Transverse colon (tissue), 4 donors: ENCODE data around the gene CARS2. TPM values are rescaled to one million over a fixed set of nuclear protein-coding genes. Genes with fewer than 3 reads are reported as not detected.
"Not testable (repeated sequence)": the region's sequence is repeated elsewhere in the genome, so short reads cannot be mapped to it uniquely, and the experiment has no call there.

ENCODE experiments used
- DNase-seq: peaks from one replicate; pipeline ENCODE4 v3.0.0-alpha.2; 2019
- H3K27ac ChIP-seq, 4 donors: fragments of 200-600 bp; sonication (generic); 2 replicates each; pipeline ENCODE4 v1.5.1; 2016 to 2018; ENCODE audit warnings: inconsistent platforms in 4 of 4
- H3K27me3 ChIP-seq: fragments of 200-600 bp; sonication (generic); 2 replicates; pipeline ENCODE4 v1.5.1; 2017; ENCODE audit warnings: inconsistent platforms
- H3K36me3 ChIP-seq, 4 donors: fragments of 200-600 bp; sonication (generic); 2 replicates each; pipeline ENCODE4 v1.5.1; 2017 to 2019; ENCODE audit warnings: inconsistent platforms in 4 of 4
- H3K4me1 ChIP-seq, 4 donors: fragments of 200-600 bp; sonication (generic); 2 replicates each; pipeline ENCODE4 v1.5.1; 2017 to 2020; ENCODE audit warnings: inconsistent platforms in 4 of 4
- H3K4me3 ChIP-seq, 4 donors: fragments of 200-600 bp; sonication (generic); 1 replicate in 1 of 4; 2 replicates in 3 of 4; pipeline versions ENCODE4 v1.5.1 to v1.6.1; 2017 to 2019; ENCODE audit warnings: inconsistent platforms in 4 of 4
- H3K9me3 ChIP-seq, 2 donors: fragments of 200-600 bp; sonication (generic); 2 replicates each; pipeline ENCODE4 v1.5.1; 2017 to 2019; ENCODE audit warnings: inconsistent platforms in 2 of 2
- CTCF ChIP-seq, 5 experiments: fragments of 200-600 bp in 3 of 5; fragments of 450-650 bp in 2 of 5; sonication (generic) in 3 of 5; IDR thresholded peaks; 1 replicate in 2 of 5; 2 replicates in 3 of 5; pipeline ENCODE4 v1.5.1; 2016 to 2017; ENCODE audit warnings: antibody characterized with exemption in 5 of 5, inconsistent platforms in 3 of 5, mild to moderate bottlenecking in 2 of 5, moderate library complexity in 1 of 5
- EP300 ChIP-seq: sonication (generic); formaldehyde crosslinking; IDR thresholded peaks from one replicate; pipeline ENCODE4 v1.6.1; 2017; ENCODE audit warnings: antibody characterized with exemption, low read depth
- POLR2A ChIP-seq: fragments of 450-650 bp; IDR thresholded peaks from one replicate; pipeline ENCODE4 v1.6.1; 2016; ENCODE audit warnings: antibody characterized with exemption, mild to moderate bottlenecking, moderate library complexity
- POLR2AphosphoS5 ChIP-seq, 3 donors: sonication (generic); formaldehyde crosslinking; IDR thresholded peaks; one replicate each; pipeline ENCODE4 v1.6.1; 2016; ENCODE audit warnings: antibody characterized with exemption in 3 of 3
- WGBS, 2 donors: methylation state at CpG; one replicate each; pipeline ENCODE4 v1.1.5; 2018; ENCODE audit warnings: low coverage in 1 of 2; 5-methylcytosine and 5-hydroxymethylcytosine counted together
- in situ Hi-C, 4 donors: fragments of 200-750 bp; cut with MboI; loops; one replicate each; pipeline versions ENCODE4 v1.15.0 to v1.15.1; 2017; ENCODE audit warnings: low sequenced_read_pairs in 3 of 4, low pct_ligation_motif_present in 1 of 4, low pct_unique_long_range_greater_than_20kb in 1 of 4
- intact Hi-C: fragments of 100-400 bp; cut with DNase I; formaldehyde crosslinking; loops from one replicate; pipeline ENCODE4 v1.15.1; 2023; ENCODE audit warnings: low total_unique reads
- total RNA-seq, 4 donors: library from RNA; depleted of rRNA; stranded (reverse); fragments of >200 nt; gene quantifications; one replicate each; pipeline ENCODE4 v1.1.0, GENCODE V29; 2016

The CARS2 gene
- total RNA-seq, 4 donors from 2014 or later: 35.2 to 152 (median 56.2) TPM

GRCh38 chr13:110680852-110681251 is 25.1 kb downstream of the CARS2 start:
- no peak for DNase-seq
- H3K4me1 ChIP-seq: peaks cover 0 to 13% (median 0%) of the 10 kb centered on the region in 4 donors
- H3K27me3 ChIP-seq: no peaks in the 10 kb centered on the region
- peaks cover 0 to 20% (median 6%) of the 10 kb centered on the region in 4 donors for H3K36me3 ChIP-seq
- H3K4me3 ChIP-seq: no peak overlapping the region
- 77% methylated on average over 7 of the region's 7 CpGs; no CpG with 5 or more reads in 1 of the 2 donors for WGBS, 2 donors
- TF ChIP-seq POLR2AphosphoS5 (IDR thresholded peaks at IDR 0.05) (no peak), CTCF (IDR thresholded peaks at IDR 0.05) (peak; percentile 23 to 30 (median 25))
- intact Hi-C loops: loop anchor here (10.0 kb wide), 1 partner anchor 134 kb away; no protein-coding TSS in a partner anchor
- no peaks in the 10 kb centered on the region for H3K9me3 ChIP-seq
- no peak overlapping the region for H3K27ac ChIP-seq
- in situ Hi-C loops: loop anchor here in 2 of 4 donors (25.0 kb wide), 1 partner anchor 131 kb away; no protein-coding TSS in a partner anchor

- WGBS, 2 donors: 90 to 92% methylated on average over 7 to 26 of the region's 28 CpGs
- intact Hi-C loops: no loop called here
These were observed 28.0 kb downstream of the CARS2 start for GRCh38 chr13:110677731-110678545.

GRCh38 chr13:110676595-110677587 is 29.0 kb downstream of the CARS2 start:
- WGBS, 2 donors: 74 to 93% methylated on average over 7 to 28 of the region's 28 CpGs
- peak overlapping the region in 2 of 4 donors; percentile 5 to 13 for H3K27ac ChIP-seq
- H3K27me3 ChIP-seq: no peaks in the 10 kb centered on the region
- in situ Hi-C loops (loop anchor here in 2 of 4 donors (25.0 kb wide), 1 partner anchor 135 kb away; no protein-coding TSS in a partner anchor), intact Hi-C loops (no loop called here)
- DNase-seq: peak; percentile 22
- peaks cover 0 to 19% (median 3%) of the 10 kb centered on the region in 4 donors for H3K36me3 ChIP-seq
- TF ChIP-seq EP300 (no peak), POLR2AphosphoS5 (IDR thresholded peaks at IDR 0.05) (no peak)
- H3K9me3 ChIP-seq: no peaks in the 10 kb centered on the region
- no peak overlapping the region for H3K4me3 ChIP-seq
- H3K4me1 ChIP-seq: no peaks in the 10 kb centered on the region

More at GRCh38 chr13:110677731-110678545, 28.0 kb downstream of the CARS2 start:
- Histone ChIP-seq H3K27ac (no peak overlapping the region), H3K36me3 (peaks cover 0 to 22% (median 6%) of the 10 kb centered on the region in 4 donors), H3K27me3 (no peaks in the 10 kb centered on the region), H3K9me3 (no peaks in the 10 kb centered on the region), H3K4me3 (no peak overlapping the region), H3K4me1 (no peaks in the 10 kb centered on the region)
- TF ChIP-seq CTCF (IDR thresholded peaks at IDR 0.05) (no peak), POLR2A (no peak), POLR2AphosphoS5 (IDR thresholded peaks at IDR 0.05) (no peak), EP300 (no peak)
- no peak for DNase-seq
- in situ Hi-C loops: loop anchor here in 2 of 4 donors (25.0 kb wide), 1 partner anchor 134 kb away; no protein-coding TSS in a partner anchor

GRCh38 chr13:110669814-110670213 is 36.1 kb downstream of the CARS2 start:
- intact Hi-C loops, H3K4me3 ChIP-seq, H3K9me3 ChIP-seq, H3K36me3 ChIP-seq, in situ Hi-C loops, H3K4me1 ChIP-seq, H3K27me3 ChIP-seq, H3K27ac ChIP-seq, DNase-seq: not testable (repeated sequence)
- WGBS, 2 donors: 90 to 92% methylated on average over 2 to 11 of the region's 11 CpGs
